ENCODE data around the gene HRNR.
"Not testable (repeated sequence)": the region's sequence is repeated elsewhere in the genome, so short reads cannot be mapped to it uniquely, and the experiment has no call there.

Gene HRNR

DNA sequence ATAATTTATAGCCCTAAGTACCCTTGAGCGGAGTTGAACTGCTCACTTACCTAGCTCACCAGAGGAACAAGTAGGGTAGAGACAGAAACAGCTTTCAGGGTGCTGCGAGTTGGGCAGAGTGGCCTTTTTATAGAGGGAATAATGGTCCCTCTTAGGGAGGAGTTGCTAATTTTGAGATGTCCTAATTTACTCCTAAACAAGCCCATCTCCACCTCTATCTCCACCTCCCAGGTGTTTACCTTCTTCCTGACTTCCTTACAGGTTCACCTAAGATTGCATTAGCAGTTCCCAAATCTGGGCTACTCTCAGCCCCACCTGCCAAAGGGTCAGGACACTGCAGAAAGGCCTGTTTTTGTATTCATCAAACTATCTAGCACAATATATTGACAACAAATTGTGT, at the start of gene HRNR:
Gene HRNR, minus strand, starts transcription at position 101 of the 400 bp plus-strand sequence. CDS start 940 bp downstream, outside the sequence.
- DNase-seq (ENCODE audit: low read depth), result no peak

DNA sequence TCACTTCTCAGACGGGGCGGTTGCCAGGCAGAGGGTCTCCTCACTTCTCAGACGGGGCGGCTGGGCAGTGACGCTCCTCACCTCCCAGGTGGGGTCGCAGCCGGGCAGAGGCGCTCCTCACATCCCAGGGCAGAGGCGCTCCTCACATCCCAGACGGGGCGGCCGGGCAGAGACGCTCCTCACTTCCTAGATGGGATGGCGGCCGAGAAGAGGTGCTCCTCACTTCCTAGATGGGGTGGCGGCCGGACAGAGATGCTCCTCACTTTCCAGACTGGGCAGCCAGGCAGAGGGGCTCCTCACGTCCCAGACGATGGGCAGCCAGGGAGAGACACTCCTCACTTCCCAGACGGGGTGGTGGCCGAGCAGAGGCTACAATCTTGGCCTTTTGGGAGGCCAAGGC, 32.4 kb upstream of the HRNR start:
- not testable (repeated sequence) for DNase-seq (ENCODE audit: low read depth)

DNA sequence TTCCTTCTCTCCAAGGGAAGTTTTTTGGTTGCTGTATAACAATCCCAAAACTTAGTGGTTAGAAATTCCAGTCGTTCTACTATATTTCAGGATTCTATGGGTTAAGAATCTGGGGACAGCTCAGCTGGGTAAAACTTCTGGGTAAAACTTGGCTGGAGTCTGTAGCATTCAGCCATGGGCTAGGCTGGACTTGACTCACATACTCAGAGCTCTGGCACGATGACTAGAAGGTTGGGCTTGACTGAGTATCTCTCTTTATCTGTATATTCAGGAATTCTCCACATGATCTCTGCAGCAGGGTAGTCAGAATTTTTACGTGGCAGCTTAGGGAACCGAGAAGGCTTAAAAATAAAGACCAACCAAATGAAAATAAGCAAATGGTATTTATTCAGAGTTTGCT, 28.2 kb upstream of the HRNR start:
- DNase-seq (ENCODE audit: low read depth), result no peak

DNA sequence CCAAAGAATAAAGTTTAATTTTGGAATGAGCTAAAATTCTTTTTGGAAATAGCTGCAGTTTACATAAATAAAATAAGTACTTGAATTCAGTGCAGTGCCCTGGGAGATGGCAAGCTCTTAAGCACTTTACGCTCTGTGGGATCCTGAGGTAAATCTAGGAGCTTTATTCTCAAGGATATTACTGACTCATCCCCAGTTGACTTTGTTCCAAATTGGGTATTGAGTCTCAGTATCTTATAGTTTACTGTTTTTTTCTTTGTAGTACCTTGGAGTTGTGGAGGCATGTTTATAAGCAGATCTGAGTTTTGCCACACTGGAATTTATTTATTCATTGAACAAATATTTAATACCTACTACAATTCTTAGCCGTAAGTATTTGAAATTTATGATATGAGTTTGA, 27.4 kb upstream of the HRNR start:
- DNase-seq (ENCODE audit: low read depth), result no peak

DNA sequence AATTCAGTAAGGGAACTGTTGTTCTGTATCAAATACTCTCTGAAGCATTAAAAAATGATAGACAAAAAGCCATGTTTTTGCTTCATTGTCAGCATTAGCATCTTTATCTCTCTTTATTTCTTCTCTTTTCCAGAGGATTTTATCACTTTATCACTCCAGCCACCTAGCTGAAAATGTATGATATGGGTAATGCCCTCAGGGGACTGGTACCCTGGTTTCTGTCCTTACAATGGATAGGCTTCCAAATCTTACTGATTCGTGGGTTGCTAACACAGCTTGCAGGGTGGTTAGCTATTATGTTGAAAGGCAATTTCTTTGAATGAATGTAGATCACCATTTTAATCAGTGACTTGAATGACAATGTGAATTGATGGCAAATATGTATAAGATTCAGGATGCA, 23.3 kb upstream of the HRNR start:
- no peak for DNase-seq (ENCODE audit: low read depth)

DNA sequence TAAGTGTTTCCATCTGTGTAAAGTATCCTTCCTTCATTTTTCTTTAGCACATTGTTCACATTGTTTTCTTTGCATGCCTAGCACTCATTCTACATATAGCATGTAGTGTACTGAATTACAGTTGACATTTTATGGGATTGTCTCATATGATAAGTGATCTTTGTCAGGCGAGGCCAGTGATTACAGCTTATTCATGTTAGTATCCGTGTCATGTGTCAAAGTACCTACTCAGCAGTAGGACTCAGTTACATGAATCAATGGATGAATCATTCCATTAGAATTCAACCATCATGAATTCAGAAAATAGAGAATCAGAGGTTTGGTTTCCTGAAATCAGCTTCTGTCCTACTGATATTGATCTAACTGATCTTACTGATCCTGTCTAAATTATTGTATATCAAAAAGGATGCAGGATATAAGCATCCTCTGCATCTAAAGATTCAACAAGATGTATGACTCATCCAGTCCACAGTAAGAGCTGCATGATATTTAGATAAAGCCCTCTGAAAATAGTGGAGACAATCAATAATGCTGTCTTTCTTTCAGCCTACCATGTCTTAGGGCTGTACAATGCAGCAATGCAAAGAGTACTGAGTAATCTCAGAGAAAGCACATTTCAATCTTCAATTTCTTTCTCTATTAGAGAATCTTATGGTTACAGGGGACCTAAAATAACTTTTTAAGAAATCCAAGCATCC, 20.7 kb upstream of the HRNR start:
- no peak for DNase-seq (ENCODE audit: low read depth)

DNA sequence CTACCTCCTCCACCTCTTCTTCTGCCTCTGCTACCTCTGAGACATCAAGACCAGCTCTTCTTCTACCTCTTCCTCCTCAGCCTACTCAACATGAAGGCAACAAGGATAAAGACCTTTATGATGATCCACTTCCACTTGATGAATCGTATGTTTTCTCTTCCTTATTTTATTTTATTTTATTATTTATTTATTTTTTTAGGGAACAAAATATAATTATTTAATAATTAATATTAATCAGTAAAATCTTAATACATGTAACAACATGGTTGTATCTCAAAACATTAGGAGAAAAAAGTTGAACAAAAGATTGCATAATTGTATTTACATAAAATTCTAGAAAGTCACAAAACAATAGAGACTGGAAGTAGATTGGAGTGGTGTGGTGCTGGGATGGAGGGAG, 13.1 kb upstream of the HRNR start:
- DNase-seq (ENCODE audit: low read depth), result no peak

DNA sequence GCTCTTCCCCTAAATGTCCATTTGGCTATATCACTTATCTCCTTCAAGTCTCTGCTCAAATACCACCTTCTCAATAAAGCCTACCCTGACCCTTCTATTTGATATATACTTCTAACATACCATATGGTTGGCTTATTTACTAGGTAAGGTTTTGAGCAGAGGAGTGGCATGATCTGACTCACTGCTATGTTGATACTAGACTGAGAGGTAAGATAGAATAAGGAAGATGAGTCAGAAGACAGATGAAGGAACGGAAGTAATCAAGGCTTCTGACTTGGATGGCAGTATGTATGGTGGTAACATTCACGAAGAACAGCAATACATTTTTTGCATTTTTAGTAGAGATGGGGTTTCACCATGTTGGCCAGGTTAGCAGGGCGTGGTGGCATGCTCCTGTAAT, 4.8 kb upstream of the HRNR start:
- no peak for DNase-seq (ENCODE audit: low read depth)

DNA sequence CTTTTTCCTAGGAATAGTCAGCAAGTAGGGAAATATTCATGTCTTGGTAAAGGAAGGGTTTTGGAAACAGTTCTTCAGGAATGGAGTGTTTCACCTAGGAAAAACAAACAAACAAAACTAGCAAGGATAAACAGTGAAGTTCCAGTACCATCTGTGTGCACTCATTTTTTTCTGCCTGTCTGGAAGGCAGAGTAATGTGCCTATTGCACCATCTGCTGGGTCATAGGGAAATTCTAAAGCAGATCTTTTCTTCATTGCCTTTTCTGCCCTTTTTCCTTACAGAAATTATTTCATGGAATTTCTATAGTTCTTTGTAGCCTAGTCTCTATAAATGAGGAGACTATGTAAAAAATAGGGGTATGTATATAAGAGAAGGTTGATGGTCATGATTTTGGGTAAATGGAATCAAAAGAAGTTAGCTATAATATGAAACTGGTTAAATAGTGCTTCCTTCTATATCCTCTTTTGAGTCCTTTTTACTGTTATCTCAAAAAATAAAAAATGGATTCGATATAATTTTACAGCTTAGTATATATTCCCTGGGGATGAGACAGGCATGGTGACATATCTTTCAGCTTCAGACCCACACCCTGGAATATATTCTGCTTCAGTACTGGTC, 3.4 kb upstream of the HRNR start:
- no peak for DNase-seq (ENCODE audit: low read depth)

DNA sequence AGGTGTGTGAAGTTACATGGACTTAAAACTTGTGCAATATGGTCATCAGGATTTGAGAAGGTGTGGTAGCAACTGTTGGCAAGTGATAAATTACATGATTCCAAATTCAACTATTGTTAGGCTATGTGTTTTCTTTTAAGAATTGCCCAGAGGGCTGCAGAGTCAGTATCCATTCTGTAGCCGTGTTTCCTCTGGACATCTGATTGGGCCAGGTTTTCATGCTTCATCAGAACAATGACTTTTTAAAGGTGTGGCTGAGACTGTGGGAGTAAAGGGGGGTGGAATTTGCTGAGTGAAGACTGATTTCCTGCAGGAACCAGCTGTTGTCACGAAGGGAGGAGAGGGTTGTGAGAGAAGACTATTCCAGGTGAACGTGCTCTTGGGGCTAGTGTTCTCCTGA, 1.7 kb upstream of the HRNR start:
- no peak for DNase-seq (ENCODE audit: low read depth)

DNA sequence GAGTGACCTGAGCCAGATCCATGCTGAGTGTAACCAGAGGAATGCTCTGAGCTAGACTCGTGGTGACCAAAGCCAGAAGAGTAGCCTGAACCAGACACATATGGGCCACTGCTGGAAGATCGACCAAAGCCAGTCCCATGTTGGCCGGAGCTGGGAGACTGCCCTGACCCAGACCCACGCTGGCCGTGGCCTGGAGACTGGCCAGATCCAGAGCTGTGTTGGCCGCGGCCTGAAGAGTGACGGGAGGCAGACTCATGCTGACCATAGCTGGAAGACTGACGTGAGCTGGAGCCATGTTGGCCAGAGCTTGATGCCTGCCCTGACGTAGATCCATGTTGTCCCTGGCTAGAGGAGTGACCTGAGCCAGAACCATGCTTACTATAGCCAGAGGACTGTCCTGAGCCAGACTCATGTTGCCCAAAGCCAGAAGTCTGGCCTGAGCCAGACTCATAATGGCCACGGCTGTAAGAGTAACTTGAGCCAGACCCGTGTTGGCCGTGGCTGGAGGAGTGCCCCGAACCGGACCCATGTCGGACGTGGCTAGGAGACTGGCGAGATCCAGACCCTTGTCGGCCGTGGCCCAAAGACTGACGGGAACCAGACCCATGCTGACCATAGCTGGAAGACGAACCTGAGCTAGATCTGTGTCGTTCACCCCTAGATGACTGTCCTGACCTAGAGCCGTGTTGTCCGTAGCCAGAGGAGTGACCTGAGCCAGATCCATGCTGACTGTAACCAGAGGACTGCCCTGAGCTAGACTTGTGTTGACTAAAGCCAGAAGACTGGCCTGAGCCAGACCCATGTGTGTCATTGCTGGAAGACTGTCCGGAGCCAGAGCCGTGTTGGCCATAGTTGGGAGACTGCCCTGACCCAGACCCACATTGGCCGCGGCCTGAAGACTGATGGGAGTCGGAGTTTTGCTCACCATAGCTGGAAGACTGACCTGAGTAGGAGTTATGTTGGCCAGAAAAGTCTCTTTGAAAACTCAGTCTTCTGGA, 3.5 kb downstream of the HRNR start:
- DNase-seq (ENCODE audit: low read depth), result no peak

DNA sequence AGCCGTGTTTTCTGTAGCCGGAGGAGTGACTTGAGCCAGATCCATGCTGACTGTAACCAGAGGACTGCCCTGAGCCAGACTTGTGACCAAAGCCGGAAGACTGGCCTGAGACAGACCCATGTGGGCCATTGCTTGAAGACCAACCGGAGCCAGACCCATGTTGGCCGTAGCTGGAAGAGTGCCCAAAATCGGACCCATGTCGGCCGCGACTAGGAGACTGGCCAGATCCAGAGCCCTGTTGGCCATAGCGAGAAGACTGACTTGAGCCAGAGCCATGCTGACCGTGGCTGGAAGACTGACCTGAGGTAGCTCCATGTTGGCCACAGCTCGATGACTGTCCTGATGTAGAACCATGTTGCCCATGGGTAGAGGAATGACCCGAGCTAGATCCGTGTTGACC, 4.6 kb downstream of the HRNR start:
- not testable (repeated sequence) for DNase-seq (ENCODE audit: low read depth)

DNA sequence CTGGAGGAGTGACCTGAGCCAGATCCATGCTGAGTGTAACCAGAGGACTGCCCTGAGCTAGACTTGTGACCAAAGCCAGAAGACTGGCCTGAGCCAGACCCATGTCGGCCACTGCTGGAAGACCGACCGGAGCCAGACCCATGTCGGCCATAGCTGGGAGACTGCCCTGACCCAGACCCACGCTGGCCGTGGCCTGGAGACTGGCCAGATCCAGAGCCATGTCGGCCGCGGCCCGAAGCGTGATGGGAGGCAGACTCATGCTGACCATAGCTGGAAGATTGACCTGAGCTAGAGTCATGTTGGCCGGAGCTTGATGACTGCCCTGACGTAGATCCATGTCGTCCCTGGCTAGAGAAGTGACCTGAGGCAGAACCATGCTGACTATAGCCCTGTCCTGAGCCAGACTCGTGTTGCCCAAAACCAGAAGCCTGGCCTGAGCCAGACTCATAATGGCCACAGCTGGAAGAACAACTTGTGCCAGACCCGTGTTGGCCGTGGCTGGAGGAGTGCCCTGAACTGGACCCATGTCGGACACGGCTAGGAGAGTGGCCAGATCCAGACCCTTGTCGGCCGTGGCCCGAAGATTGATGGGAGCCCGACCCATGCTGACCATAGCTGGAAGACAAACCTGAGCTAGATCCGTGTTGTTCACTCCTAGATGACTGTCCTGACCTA, 5.1 kb downstream of the HRNR start:
- DNase-seq (ENCODE audit: low read depth), result no peak

DNA sequence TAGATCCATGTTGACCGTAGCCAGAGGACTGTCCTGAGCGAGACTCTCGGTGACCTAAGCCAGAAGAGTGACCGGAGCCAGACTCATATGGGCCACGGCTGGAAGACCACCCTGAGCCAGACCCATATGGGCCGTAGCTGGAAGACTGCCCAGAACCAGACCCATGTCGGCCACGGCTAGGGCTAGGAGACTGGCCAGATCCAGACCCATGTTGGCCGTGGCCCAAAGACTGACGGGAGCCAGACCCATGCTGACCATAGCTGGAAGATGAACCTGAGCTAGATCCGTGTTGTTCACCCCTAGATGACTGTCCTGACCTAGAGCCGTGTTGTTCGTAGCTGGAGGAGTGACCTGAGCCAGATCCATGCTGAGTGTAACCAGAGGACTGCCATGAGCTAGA, 8.4 kb downstream of the HRNR start:
- DNase-seq (ENCODE audit: low read depth), result not testable (repeated sequence)

DNA sequence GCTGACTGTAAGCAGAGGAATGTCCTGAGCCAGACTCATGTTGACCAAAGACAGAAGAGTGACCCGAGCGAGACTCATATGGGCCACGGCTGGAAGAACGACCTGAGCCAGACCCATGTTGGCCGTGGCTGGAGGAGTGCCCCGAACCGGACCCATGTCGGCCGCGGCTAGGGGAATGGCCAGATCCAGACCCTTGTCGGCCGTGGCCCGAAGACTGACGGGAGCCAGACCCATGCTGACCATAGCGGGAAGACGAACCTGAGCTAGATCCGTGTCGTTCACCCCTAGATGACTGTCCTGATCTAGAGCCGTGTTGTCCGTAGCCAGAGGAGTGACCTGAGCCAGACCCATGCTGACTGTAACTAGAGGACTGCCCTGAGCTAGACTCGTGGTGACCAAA, 9.1 kb downstream of the HRNR start:
- DNase-seq (ENCODE audit: low read depth), result not testable (repeated sequence)

DNA sequence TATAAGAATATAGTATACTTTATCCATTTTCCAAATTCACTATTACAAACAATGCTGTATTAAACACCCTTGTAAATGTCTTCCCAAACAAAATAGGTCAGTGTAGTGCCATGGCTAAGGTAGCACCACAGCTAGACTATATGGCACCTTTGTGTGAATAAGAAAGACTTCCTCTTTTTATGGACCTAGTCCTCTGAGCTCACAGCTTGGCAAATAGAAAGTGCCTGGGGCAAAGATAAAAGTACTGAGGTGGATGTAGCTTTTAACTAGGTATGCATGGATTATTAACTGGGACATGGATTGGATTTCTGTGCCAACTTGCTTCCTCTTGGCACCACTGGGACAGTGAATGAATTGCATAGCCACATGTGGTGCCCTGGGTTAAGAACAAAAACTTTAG, 25.0 kb downstream of the HRNR start:
- DNase-seq (ENCODE audit: low read depth), result no peak

DNA sequence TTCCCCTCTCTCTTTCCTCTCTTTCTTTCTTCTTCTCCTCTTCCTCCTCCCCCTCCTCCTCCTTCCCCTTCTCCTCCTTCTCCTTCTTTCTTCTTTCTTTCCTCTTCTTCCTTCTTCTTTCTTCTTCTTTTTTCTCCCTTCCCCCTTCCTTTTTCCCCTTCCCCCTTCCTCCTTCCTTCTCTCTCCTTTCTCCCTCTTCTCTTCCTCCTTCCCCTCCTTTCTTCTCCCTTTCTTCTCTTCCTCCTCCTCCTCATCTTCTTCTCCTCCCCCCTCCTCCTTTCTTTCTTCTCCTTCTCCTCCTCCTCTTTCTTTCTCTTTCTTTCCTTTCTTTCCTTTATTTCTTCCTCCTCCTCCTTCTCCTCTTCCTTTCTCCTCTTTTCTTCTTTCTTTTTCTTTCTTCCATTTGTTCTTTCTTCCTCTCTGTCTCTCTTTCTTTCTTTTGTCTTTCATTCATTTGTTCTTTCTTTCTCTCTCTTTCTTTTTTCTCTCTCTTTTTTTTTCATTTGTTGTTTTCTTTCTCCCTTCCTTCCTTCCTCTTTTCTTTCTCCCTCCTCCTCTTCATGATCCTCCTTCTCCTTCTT, 26.5 kb downstream of the HRNR start:
- DNase-seq (ENCODE audit: low read depth), result no peak

DNA sequence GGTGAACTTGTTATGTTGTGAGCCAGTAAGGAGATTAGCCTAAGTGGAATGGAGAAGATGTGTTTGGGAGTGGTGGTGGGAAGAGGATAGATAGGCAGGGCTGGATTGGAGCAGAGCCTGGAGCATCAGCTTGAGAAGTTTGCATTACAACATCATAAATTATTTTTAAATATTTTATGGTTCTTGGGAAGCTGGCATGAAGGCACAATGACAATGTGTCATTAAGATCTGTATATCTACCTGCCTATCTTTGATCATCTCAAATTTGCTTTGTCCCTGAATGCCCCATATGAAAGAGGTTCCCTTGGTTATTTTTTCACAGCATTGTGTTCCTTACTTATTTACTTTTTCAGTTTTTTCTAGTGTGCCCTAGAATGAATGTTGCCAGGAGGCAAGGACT, 32.3 kb downstream of the HRNR start:
- DNase-seq (ENCODE audit: low read depth), result no peak

DNA sequence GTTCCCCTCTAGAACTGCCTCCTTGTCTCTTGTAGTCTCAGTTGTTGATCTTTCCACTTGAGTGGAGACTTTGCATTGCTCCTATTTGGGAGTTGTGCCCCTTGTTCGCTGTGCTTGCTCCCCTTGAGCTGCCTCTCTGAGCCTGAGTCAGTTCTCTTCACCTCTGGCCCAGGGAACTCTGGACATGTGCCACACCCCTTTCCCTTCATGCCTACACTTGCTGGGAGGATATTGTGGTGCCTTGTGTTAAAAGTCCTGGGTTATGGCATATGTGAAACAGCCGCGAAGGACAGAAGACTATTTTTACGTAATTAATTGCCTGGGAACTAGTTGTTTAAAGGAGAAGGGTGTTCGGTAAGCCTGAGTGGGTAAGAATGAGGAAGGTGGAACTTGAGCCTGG, 32.7 kb downstream of the HRNR start:
- DNase-seq (ENCODE audit: low read depth), result no peak

DNA sequence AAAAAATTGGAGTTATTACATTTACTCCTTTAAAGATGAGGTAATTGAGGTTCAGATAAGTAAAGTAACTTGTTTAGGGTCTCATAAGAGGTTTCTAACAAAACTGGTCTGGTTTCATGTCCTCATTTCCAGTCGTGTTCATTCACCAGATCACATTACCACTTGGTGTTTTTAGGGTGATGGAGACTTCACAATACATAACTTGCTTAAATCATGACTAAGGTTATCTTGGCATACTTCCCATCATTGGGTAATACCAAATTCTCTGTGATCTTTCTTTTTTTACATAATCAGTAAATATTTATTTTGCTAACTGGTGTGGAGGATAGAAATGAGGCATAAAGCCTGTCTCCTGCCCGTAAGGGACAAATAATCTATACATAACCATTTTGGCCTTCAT, 33.4 kb downstream of the HRNR start:
- no peak for DNase-seq (ENCODE audit: low read depth)

DNA sequence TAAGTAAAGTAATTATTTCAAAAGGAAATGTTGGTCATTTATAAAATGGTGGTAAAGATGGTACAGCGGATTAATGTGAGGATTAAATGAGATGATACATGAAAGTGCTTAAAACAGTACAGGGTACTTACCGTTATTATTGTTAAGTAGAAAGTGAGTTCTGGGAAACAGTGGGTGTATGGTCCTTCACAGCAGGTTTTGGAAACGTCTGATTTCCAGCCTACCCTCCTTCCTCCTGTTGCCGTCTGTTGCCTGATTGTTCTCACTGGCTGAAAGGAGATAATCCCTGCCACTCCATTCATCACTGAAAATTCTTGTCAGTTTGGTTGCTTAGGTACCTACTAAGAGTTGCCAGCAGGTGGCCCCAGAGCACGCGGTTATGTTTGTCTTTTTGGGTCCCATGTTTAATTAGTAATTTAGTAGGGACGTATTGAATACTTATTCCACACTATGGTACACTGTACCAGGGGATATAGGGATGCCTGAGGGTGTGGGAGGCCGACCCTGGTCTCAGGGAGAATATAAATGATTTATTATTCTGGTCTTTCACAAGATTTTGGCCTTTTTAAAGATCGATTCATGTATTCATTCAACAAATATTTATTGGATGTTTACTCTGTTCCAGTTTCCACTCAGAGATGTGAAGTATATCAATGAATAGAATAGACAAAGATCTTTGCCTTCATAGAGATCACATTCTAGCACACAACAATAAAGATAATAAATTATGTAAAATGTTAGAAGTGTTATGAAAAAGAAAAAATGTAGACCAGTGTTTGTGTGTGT, 34.1 kb downstream of the HRNR start:
- peak; percentile 46 for DNase-seq (ENCODE audit: low read depth)
